ENCODE measurements around the gene C1QTNF1. TPM values are rescaled to one million over a fixed set of nuclear protein-coding genes. Genes with fewer than 3 reads are reported as not detected.

C1QTNF1 gene
- total RNA-seq, 1 donor from 2014 or later, result not detected

- intact Hi-C loops (cut with micrococcal nuclease), result no loop called here
- peaks cover 35% of the 10 kb centered on the region for H3K4me1 Mint-ChIP-seq (ENCODE audit: low read depth)
- no peak overlapping the region for H3K27ac Mint-ChIP-seq
- no peaks in the 10 kb centered on the region for H3K9me3 Mint-ChIP-seq
- DNase-seq (ENCODE audit: low spot score), result no peak
- H3K36me3 Mint-ChIP-seq (ENCODE audit: low read depth), result peaks cover 42% of the 10 kb centered on the region
- H3K4me3 Mint-ChIP-seq (ENCODE audit: low read depth), result no peak overlapping the region
- H3K27me3 Mint-ChIP-seq (ENCODE audit: low read depth), result no peaks in the 10 kb centered on the region
These were observed 18.7 kb upstream of the C1QTNF1 start for GRCh38 chr17:79005063-79005861.

- Mint-ChIP-seq H3K4me1 (ENCODE audit: low read depth) (peaks cover 38% of the 10 kb centered on the region), H3K9me3 (no peaks in the 10 kb centered on the region), H3K36me3 (ENCODE audit: low read depth) (peaks cover 34% of the 10 kb centered on the region), H3K27ac (no peak overlapping the region), H3K27me3 (ENCODE audit: low read depth) (no peaks in the 10 kb centered on the region), H3K4me3 (ENCODE audit: low read depth) (no peak overlapping the region)
- intact Hi-C loops (cut with micrococcal nuclease), result no loop called here
- no peak for DNase-seq (ENCODE audit: low spot score)
These were observed 17.9 kb upstream of the C1QTNF1 start for GRCh38 chr17:79006046-79006445.

GRCh38 chr17:79006794-79007503, 17.0 kb upstream of the C1QTNF1 start:
- peak overlapping the region; percentile 85 for H3K4me3 Mint-ChIP-seq (ENCODE audit: low read depth)
- intact Hi-C loops (cut with micrococcal nuclease), result no loop called here
- H3K9me3 Mint-ChIP-seq, result no peaks in the 10 kb centered on the region
- H3K4me1 Mint-ChIP-seq (ENCODE audit: low read depth), result peaks cover 38% of the 10 kb centered on the region
- peak overlapping the region; percentile 18 for H3K27ac Mint-ChIP-seq
- peaks cover 26% of the 10 kb centered on the region for H3K36me3 Mint-ChIP-seq (ENCODE audit: low read depth)
- no peak for DNase-seq (ENCODE audit: low spot score)
- no peaks in the 10 kb centered on the region for H3K27me3 Mint-ChIP-seq (ENCODE audit: low read depth)

GRCh38 chr17:79007504-79008381, 16.2 kb upstream of the C1QTNF1 start:
- Mint-ChIP-seq H3K4me3 (ENCODE audit: low read depth) (peak overlapping the region; percentile 85), H3K36me3 (ENCODE audit: low read depth) (peaks cover 20% of the 10 kb centered on the region), H3K27me3 (ENCODE audit: low read depth) (no peaks in the 10 kb centered on the region), H3K27ac (peak overlapping the region; percentile 85), H3K9me3 (peaks cover under 1% of the 10 kb centered on the region), H3K4me1 (ENCODE audit: low read depth) (peaks cover 38% of the 10 kb centered on the region)
- intact Hi-C loops (cut with micrococcal nuclease), result no loop called here
- no peak for DNase-seq (ENCODE audit: low spot score)

- Mint-ChIP-seq H3K9me3 (peaks cover 8% of the 10 kb centered on the region), H3K36me3 (ENCODE audit: low read depth) (peaks cover 17% of the 10 kb centered on the region), H3K4me1 (ENCODE audit: low read depth) (peaks cover 38% of the 10 kb centered on the region), H3K27me3 (ENCODE audit: low read depth) (peaks cover under 1% of the 10 kb centered on the region), H3K27ac (peak overlapping the region; percentile 85), H3K4me3 (ENCODE audit: low read depth) (peak overlapping the region; percentile 85)
- intact Hi-C loops (cut with micrococcal nuclease), result no loop called here
- no peak for DNase-seq (ENCODE audit: low spot score)
These were observed 15.1 kb upstream of the C1QTNF1 start for GRCh38 chr17:79008666-79009387.

- Mint-ChIP-seq H3K4me1 (ENCODE audit: low read depth) (peaks cover 38% of the 10 kb centered on the region), H3K27me3 (ENCODE audit: low read depth) (peaks cover 3% of the 10 kb centered on the region), H3K27ac (peak within 1 kb of the TSS; percentile 85), H3K4me3 (ENCODE audit: low read depth) (peak within 1 kb of the TSS; percentile 85), H3K9me3 (peaks cover 13% of the 10 kb centered on the region), H3K36me3 (ENCODE audit: low read depth) (peaks cover 17% of the 10 kb centered on the region)
- intact Hi-C loops (cut with micrococcal nuclease), result no loop called here
- peak; percentile 86 for DNase-seq (ENCODE audit: low spot score)
These were observed 14.3 kb upstream of the C1QTNF1 start, which contains the start of gene CANT1 for GRCh38 chr17:79009397-79010303. Gene CANT1 (minus strand): TSS chr17:79009764. CDS start chr17:78997622, 12,142 bp downstream.

- H3K9me3 Mint-ChIP-seq, result peaks cover 13% of the 10 kb centered on the region
- peaks cover 37% of the 10 kb centered on the region for H3K4me1 Mint-ChIP-seq (ENCODE audit: low read depth)
- H3K27me3 Mint-ChIP-seq (ENCODE audit: low read depth), result peaks cover 3% of the 10 kb centered on the region
- intact Hi-C loops (cut with micrococcal nuclease), result no loop called here
- H3K27ac Mint-ChIP-seq, result peak overlapping the region; percentile 79
- H3K4me3 Mint-ChIP-seq (ENCODE audit: low read depth), result peak overlapping the region; percentile 82
- peaks cover 17% of the 10 kb centered on the region for H3K36me3 Mint-ChIP-seq (ENCODE audit: low read depth)
- DNase-seq (ENCODE audit: low spot score), result no peak
These were observed 13.7 kb upstream of the C1QTNF1 start for GRCh38 chr17:79010304-79010646.

GRCh38 chr17:79011451-79012147, 12.4 kb upstream of the C1QTNF1 start:
- Mint-ChIP-seq H3K27ac (no peak overlapping the region), H3K4me1 (ENCODE audit: low read depth) (peaks cover 27% of the 10 kb centered on the region), H3K9me3 (peaks cover 13% of the 10 kb centered on the region), H3K36me3 (ENCODE audit: low read depth) (peaks cover 17% of the 10 kb centered on the region), H3K4me3 (ENCODE audit: low read depth) (no peak overlapping the region), H3K27me3 (ENCODE audit: low read depth) (peaks cover 3% of the 10 kb centered on the region)
- DNase-seq (ENCODE audit: low spot score), result no peak
- intact Hi-C loops (cut with micrococcal nuclease), result no loop called here

GRCh38 chr17:79012563-79013134, 11.3 kb upstream of the C1QTNF1 start:
- peaks cover 13% of the 10 kb centered on the region for H3K9me3 Mint-ChIP-seq
- no peak for DNase-seq (ENCODE audit: low spot score)
- peaks cover 8% of the 10 kb centered on the region for H3K36me3 Mint-ChIP-seq (ENCODE audit: low read depth)
- no peak overlapping the region for H3K27ac Mint-ChIP-seq
- no peak overlapping the region for H3K4me3 Mint-ChIP-seq (ENCODE audit: low read depth)
- intact Hi-C loops (cut with micrococcal nuclease), result no loop called here
- peaks cover 18% of the 10 kb centered on the region for H3K4me1 Mint-ChIP-seq (ENCODE audit: low read depth)
- H3K27me3 Mint-ChIP-seq (ENCODE audit: low read depth), result peaks cover 3% of the 10 kb centered on the region

GRCh38 chr17:79014158-79014758, 9.7 kb upstream of the C1QTNF1 start:
- H3K4me3 Mint-ChIP-seq (ENCODE audit: low read depth), result no peak overlapping the region
- no peaks in the 10 kb centered on the region for H3K36me3 Mint-ChIP-seq (ENCODE audit: low read depth)
- intact Hi-C loops (cut with micrococcal nuclease), result no loop called here
- peaks cover 13% of the 10 kb centered on the region for H3K9me3 Mint-ChIP-seq
- H3K27ac Mint-ChIP-seq, result no peak overlapping the region
- H3K4me1 Mint-ChIP-seq (ENCODE audit: low read depth), result peaks cover 5% of the 10 kb centered on the region
- H3K27me3 Mint-ChIP-seq (ENCODE audit: low read depth), result peaks cover 7% of the 10 kb centered on the region
- no peak for DNase-seq (ENCODE audit: low spot score)
